ENCODE results near the gene OR52R1.

- TF ChIP-seq EGR1 (IDR thresholded peaks at IDR 0.05) = no peak
- no peak for TF ChIP-seq TAF1 (IDR thresholded peaks at IDR 0.05; ENCODE audit: low read depth)
- no peak for TF ChIP-seq RAD21 (IDR thresholded peaks at IDR 0.05; ENCODE audit: low read depth)
- TF ChIP-seq, protein P1, sequence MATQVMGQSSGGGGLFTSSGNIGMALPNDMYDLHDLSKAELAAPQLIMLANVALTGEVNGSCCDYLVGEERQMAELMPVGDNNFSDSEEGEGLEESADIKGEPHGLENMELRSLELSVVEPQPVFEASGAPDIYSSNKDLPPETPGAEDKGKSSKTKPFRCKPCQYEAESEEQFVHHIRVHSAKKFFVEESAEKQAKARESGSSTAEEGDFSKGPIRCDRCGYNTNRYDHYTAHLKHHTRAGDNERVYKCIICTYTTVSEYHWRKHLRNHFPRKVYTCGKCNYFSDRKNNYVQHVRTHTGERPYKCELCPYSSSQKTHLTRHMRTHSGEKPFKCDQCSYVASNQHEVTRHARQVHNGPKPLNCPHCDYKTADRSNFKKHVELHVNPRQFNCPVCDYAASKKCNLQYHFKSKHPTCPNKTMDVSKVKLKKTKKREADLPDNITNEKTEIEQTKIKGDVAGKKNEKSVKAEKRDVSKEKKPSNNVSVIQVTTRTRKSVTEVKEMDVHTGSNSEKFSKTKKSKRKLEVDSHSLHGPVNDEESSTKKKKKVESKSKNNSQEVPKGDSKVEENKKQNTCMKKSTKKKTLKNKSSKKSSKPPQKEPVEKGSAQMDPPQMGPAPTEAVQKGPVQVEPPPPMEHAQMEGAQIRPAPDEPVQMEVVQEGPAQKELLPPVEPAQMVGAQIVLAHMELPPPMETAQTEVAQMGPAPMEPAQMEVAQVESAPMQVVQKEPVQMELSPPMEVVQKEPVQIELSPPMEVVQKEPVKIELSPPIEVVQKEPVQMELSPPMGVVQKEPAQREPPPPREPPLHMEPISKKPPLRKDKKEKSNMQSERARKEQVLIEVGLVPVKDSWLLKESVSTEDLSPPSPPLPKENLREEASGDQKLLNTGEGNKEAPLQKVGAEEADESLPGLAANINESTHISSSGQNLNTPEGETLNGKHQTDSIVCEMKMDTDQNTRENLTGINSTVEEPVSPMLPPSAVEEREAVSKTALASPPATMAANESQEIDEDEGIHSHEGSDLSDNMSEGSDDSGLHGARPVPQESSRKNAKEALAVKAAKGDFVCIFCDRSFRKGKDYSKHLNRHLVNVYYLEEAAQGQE (IDR thresholded peaks at IDR 0.05; ENCODE audit: low read depth) = no peak
- TF ChIP-seq YY1 (IDR thresholded peaks at IDR 0.05; ENCODE audit: low read depth) = no peak
- TF ChIP-seq EP300 (IDR thresholded peaks at IDR 0.05; ENCODE audit: borderline replicate concordance) = no peak
- no peak for TF ChIP-seq ZBTB7A (IDR thresholded peaks at IDR 0.05; ENCODE audit: low read depth)
- TF ChIP-seq NFIC (IDR thresholded peaks at IDR 0.05) = no peak
- TF ChIP-seq TEAD4 (IDR thresholded peaks at IDR 0.05) = no peak
- TF ChIP-seq CREB1 (IDR thresholded peaks at IDR 0.05; ENCODE audit: low read depth) = no peak
- TF ChIP-seq MAX (IDR thresholded peaks at IDR 0.05) = no peak
- TF ChIP-seq TCF12 (IDR thresholded peaks at IDR 0.05; ENCODE audit: low read depth) = no peak
Measured at GRCh38 chr11:4768094-4768493, 36.1 kb downstream of the OR52R1 start.
